NCI-H82 treated with DMSO at 0.1 percent for 48 hours (cell line): ENCODE results near the gene NDUFS2.
"Not testable (repeated sequence)": the region's sequence is repeated elsewhere in the genome, so short reads cannot be mapped to it uniquely, and the experiment has no call there.

Experiments
- DNase-seq: peaks from one replicate; lab custom pipeline; 2025; ENCODE audit not compliant: unreplicated experiment; lab: John Stamatoyannopoulos, UW

The NDUFS2 gene

GRCh38 chr1:161242313-161242712 is 40.1 kb downstream of the NDUFS2 start:
- no peak for DNase-seq

DNA sequence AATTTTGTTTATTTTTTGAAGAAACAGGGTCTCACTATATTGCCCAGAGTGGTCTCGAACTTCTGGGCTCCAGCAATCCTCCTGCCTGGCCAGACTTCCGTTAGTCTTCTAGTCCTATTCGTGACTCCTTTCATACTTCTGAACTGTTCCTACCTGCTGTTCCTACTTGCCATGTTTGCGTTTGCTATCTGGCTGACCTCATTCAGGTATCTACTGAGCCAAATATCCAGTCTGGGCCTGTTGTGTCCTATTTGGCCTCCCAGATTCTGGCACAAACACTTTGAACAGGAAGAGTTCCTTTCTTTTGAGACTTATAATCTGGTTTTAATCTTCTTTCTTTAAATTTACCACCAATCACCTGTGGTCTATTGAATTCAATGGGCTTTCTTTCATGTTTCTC is 42.7 kb downstream of the NDUFS2 start:
- DNase-seq = no peak

GRCh38 chr1:161250100-161250499 is 47.9 kb downstream of the NDUFS2 start:
- not testable (repeated sequence) for DNase-seq

GRCh38 chr1:161250829-161251228 is 48.7 kb downstream of the NDUFS2 start:
- no peak for DNase-seq

GRCh38 chr1:161251579-161251978 is 49.4 kb downstream of the NDUFS2 start:
- no peak for DNase-seq

GRCh38 chr1:161255302-161255701 is 53.1 kb downstream of the NDUFS2 start:
- DNase-seq = not testable (repeated sequence)

- not testable (repeated sequence) for DNase-seq
Observed at GRCh38 chr1:161255955-161256520, 53.9 kb downstream of the NDUFS2 start.

DNA sequence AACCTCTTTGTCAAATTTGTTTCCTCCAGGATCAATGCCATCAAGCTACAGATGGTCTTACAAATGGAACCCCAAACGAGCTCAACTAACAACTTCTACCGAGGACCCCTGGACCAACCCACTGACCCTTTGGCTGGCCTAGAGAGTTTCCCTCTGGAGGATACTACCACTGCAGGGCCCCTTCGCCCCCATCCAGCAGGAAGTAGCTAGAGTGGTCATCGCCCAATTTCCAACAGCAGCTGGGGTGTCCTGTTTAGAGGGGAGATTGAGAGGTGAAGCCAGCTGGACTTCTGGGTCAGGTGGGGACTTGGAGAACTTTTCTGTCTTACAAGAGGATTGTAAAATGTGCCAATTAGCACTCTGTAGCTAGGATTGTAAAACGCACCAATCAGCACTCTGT is 54.9 kb downstream of the NDUFS2 start:
- DNase-seq = not testable (repeated sequence)

- DNase-seq = peak; percentile 83
Observed at GRCh38 chr1:161258439-161259344, 56.5 kb downstream of the NDUFS2 start, which contains the start of gene PCP4L1. Gene PCP4L1, plus strand, starts transcription at chr1:161258745. Its CDS starts 230 bp downstream, at chr1:161258975.

- DNase-seq = no peak
Observed at GRCh38 chr1:161259345-161259702, 57.2 kb downstream of the NDUFS2 start.

DNA sequence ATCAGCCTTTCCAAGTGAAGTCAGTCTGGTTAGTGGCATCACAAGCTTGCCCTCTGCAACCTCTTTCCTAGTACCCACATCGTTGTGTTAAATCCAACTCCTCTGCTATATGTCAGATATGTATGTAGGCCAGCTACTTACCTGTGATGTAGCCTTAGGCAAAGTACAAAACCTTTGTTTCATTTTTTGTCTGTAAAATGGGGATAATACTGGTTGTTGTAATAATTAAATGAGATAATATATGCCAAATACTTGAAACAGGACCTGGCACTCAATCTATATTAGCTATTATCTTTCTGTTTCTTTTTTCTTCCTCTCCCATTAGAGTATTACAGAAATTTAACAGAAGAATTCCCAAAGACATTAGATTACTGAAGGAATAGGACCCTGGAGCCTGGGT is 57.6 kb downstream of the NDUFS2 start:
- DNase-seq = no peak

- peak; percentile 35 for DNase-seq
Observed at GRCh38 chr1:161260376-161261260, 58.5 kb downstream of the NDUFS2 start.

GRCh38 chr1:161261261-161262235 is 59.4 kb downstream of the NDUFS2 start:
- DNase-seq = no peak
